GM21723 (cell line): ENCODE results near the gene IQSEC2.

Experiments used
- ATAC-seq: cut with Tn5 transposase; IDR thresholded peaks from one replicate; pipeline ENCODE4 v1.9.1; 2021; ENCODE audit warnings: mild to moderate bottlenecking, moderate library complexity; ENCODE audit not compliant: unreplicated experiment

Gene IQSEC2

DNA sequence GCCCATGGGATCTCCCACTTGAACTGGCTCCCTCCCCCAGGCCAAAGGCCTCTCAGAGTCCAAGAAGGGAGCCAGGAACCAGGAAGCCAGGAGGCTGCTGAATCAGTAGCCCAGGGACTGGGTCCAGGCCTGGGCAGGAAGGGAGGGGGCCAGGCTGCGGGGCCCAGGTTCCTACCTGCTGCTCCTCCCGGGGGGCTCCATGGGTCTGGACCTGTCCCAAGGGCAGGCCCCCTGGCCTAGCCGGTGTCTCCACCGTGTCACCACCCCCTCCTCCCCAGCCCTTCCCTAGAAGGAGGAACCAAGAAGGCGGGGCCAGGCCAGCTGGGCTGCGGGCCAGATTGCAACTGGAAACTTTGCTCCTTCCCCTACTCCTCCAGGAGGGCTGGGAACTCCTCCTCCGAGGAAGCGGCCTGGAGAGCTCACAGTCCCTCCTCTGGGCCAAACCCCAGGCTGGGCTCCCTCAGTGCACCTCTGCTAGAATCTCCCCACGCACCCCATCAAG lies at the start of gene IQSEC2:
IQSEC2 (minus strand) TSS at position 264 of the 502 bp plus-strand sequence.
- ATAC-seq = no peak

DNA sequence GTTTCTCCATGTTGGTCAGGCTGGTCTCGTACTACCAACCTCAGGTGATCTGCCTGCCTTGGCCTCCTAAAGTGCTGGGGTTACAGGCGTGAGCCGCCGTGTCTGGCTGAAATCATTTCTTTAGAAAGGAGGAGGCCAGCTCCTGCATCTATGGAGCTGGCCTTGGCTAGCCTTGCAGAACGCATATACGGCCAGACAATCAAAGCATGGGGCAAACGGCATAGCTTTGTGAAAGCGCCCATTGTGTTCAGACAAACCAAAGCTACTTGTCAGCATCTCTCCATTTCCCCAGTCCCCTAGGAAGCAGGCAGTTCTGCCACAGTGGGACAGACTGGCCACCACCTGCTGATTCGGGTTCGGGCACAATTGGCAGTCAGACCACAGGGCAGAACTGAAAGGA lies 48.9 kb upstream of the IQSEC2 start:
- ATAC-seq = no peak

DNA sequence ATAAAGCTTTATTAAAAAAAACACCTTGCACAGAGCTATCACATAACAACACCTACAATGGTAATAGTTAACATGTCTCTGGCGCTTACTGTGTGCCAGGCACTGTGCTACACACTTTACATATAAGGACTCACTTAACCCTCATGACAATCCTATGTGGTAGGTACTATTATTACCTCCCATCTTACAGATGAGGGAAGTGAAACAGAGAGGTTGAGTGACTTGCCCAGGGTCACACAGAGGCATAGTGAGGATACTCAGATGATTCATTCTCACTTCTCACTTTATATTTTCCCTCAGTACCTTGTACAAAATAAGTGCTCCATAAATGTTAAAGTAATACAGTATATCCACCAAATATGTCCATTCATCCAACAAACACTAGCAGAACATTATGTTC lies 43.4 kb upstream of the IQSEC2 start:
- ATAC-seq = no peak

DNA sequence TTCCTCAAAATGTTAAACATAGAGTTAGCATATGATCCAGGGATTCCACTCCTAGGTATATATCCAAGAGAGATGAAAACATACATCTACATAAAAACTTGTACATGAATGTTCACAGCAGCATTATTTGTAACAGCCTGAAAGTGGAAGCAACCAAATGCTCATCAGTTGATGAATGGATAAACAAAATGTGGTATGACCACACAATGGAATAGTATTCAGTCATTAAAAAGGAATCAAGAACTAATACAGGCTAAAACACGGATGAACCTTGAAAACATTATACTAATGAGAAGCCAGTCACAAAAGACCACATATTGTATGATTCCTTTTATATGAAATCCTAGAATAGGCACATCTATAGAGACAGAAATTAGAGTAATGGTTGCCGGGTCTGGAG lies 42.7 kb upstream of the IQSEC2 start:
- no peak for ATAC-seq

DNA sequence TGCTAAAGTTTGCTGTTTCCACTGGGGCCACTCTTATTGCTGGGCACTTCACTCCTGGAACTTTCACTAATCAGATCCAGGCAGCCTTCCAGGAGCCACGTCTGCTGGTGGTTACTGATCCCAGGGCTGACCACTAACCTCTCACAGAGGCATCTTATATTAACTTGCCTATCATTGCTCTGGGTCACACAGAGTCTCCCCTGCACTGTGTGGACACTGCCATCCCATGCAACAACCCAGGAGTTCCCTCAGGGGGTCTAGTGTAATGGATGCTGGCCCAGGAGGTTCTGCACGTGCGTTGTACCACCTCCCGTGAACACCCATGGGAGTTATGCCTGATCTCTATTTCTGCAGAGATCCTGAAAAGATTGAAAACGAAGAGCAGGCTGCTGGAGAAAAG lies 41.8 kb upstream of the IQSEC2 start:
- no peak for ATAC-seq

DNA sequence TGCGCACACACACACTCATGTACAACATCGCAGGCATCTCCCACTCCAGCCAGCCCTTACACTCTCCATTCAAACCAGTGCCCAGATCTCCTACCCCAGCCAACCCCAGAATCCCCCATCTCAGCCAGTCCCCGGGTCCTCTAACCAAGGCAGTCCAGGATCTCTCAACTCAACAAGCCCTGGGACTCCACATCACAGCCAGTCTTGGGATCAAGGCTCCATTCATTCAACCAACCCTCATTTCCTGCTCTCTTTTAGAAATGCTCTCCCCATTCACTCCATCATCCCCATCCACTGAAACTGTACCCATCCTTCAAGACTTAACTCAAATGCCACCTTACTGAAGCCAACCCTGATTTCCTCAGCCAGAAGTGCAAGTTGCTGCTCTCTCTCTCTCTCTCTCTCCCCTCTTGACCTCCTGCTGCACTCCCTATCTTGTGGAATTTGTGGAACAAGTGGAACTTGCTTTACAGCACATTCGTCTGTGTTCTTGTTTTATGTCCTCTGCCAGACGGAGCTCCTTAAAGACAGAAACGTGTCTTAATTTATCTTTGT lies 40.6 kb upstream of the IQSEC2 start:
- ATAC-seq = no peak

DNA sequence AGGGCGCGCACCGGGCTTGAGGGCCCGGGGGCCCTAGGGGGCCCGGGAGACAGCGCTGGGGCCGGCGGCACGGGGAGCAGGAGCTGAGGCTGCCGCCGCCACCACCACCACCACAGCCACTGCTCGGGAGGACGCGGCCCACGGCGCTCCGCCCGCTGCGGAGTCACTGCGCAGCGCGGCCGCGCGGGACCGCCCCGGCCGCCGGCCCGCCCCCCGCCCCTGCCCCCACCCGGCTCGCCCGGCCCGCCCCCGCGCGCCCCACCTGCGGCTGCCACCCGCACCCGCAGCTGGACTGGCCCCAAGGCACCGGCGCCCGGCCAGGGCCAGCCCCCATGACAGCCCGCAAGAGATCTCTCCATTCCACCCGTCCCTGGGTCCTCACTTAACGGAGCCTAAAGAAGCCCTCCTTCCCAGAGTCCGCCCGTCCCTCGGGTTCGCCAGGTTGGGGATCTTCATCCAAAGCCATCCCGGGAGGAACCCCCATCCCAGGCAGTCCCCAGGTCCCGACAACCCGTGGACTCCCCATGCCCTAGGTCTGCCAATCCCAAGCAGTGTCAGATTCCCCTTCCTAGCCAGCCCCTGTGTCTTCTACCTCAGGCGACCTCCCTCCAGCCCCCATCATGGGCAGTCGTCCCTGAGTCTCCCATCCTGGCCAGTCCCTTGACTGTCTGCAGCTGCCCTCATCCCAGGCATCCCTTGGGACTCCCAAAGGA lies 40.0 kb upstream of the IQSEC2 start:
- ATAC-seq = no peak

DNA sequence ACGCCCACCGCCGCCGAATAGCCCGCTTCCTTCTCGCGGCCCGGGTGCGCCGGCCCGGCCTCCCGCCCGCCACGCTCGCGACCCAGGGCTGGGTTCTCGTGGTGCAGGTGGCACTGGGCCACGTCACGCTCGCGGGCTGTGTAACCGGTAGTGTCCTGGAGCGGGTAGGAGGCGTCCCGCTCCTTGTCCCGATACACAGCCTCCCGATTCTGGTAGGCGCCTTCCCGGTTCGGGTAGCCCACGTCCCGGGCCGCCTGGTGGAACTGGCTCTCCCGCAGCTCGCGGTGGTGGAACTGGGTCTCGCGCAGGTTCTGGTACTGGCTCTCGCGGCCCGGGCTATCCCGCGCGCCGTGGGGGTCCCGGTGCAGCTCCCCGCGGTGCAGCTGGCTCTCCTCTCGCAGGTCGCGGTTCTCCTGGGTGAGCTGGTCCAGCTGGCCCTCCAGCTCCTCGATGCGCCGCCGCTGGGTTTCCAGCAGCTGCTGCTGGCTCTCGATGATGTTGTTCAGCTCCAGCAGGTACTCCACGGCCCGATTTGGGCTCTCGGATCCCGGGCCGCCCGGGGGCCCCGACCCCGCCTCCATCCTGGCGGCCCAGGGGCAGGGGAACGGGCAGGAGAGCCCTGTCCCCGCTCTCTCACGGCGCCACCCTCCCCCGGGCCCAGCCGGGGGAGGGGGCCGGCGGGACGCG lies 39.3 kb upstream of the IQSEC2 start:
- no peak for ATAC-seq

DNA sequence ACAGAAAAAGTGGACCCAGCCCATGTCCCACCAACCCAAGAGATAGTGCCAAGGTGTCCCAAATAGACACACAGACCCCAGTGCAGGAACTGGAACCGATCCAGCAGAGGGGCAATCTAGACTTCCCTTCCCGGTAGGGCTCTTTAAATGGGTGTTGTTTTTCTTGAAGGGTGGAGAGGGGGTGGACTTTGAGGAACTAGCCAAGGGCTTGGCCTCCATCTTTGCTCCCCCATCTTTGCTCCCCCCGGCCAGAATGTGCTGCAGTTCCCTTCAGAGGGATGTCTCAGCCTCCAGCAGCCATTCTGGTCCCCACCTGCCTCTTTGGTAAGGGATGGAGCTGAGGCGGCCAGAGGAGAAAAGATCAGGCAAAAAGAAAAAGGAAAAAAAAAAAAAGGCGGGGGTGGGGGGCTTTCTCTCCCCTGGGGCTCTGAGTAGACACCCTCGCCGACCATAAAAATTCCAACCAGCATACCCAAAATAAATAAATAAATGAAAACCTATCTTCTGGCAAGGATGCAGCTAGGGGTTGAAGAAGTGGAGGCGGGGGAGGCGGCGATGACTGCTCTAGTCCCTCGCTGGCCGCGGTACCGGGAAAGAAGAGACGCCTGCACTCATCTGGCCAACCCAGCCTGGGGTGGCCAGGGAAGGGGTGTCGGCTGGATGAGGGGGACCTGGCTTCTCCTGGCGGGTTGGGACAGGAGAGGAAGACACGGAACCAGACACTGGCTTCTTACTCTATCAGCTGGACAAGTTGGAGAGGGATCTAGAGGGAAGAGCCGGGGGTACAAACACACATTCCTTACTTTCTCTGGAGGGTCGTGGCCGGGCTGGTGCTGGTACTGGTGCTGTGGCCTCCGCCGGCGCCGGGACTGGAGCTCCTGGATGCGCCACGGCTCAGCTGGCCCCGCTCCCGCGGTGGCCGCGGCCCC lies 38.5 kb upstream of the IQSEC2 start:
- no peak for ATAC-seq

DNA sequence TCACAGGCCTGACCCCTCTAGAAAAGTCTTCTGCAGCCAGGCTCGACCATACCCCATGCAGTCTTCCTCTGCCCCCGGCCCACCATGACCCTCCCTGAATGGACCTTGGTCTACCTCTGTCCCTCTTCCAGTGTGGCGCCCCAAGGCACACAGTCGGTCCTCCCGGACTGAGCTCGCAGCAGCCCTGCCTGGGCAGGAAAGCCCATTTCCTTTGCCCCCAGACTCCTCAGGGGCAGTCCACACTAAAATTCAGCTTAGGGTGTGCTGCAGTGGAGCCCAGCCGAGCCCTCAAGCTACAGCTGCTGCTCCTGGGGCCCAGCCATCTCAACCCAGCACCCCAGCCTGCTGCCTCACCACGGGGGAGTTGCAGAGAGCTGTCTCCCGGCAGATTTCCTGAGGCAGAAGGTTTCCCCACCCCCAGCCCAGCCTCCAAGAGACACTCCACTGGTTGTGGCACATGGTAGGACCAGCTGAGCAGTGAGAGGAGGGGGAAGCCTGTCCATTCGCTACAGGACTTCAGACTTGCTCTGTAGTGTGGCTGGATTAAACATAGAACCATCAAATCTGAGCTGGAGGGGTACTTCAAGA lies 37.5 kb upstream of the IQSEC2 start:
- ATAC-seq = no peak

DNA sequence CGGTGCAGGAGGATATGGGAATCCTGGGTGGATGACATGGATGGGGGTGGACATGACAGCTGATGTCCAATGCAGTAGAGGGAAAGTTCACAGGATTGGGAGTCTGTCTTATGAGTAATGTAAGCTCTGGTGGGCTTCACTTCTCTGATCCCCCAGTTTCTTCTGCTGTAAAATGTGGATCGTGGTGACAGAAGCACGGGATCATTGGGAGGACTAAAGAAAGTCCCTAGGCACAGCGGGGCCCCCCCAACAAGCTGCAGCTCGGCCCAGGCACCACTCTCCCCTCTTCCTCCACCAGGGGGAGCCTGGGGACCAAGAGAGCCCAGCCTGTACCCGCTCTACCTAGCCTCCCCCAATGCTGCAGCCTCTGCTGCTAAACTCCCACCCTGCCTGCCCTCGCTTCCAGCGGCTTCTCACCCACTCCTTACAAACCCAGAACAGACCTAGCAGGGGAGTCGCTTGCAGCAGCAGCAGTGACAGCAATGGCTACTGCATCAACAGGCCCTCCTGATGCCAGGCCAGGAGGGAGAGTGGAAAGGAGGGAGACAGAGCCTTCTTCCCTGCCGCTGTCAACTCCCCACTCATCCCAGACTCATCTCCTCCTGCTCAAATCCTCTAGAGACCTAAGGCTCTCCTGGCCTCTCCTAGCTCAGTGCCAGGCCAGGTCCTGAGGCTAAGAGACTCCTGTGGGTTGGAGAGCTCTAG lies 36.1 kb upstream of the IQSEC2 start:
- peak; percentile 74 for ATAC-seq

DNA sequence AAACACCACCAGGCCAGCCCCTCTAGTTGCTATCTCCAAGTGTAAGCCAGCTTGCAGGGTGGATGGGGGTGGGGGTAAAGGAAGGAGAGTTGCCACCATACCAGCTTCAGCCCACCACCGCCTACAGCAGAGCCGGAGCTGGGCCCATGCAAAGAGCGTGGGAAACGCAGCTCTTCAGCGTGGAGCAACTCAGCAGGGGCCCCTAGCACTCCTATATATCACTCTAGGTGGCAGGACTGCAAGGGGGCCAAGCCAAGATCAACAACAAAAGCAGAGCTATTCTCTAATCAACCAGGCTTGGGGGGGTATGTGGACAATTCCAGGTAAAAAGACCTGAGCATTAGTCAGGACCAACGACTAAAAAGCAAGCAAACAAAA lies 35.5 kb upstream of the IQSEC2 start:
- ATAC-seq = no peak

DNA sequence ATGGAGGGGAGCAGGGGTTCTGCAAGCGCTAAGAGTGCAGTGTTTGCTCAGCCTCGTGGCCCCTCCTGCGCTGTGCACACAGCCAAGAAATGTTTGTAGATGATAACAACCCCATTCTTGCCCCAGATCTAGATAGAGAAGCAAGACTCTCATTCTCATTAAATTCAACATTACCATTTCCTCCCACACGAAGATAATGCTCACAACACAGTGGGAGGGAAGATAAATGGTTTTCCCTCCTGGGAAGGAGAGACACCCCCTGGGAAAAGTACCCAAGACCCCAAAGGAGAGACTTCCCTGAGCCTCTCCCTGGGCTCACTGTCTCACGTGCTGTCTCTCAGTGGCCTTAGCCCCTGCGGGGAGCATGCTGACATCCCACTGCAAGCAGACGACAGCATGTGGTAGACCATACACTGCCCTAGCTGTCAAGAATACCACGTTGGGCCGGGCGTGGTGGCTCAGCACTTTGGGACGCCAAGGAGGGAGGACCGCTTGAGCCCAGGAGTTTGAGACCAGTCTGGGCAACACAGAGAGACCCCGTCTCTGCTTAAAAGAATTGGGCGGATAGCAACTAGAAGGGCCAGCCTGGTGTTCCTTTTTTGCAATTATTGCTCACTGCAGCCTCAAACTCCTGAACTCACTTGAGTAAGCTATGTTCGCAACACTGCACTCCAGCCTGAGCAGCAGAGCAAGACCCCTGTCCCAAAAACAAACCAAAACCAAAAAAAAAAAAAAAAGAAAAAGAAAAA lies 34.9 kb upstream of the IQSEC2 start:
- ATAC-seq = no peak

DNA sequence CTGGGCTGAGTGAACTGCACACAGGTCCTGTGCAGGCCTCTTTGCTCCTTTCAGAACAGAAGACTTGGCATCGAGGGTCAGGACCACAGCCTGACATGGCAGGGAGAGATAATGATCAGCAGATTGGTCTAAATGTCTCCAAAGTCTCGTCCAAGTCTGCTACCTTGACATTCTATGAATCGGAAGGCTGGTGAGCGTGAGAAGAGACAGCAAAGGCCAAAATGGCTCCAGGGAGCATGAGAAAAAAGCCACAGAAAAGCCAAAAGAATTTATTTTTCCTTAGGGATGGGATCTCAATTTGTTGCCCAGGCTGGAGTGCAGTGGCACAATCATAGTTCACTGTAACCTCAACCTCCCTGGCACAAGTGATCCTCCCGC lies 32.3 kb upstream of the IQSEC2 start:
- ATAC-seq = no peak

DNA sequence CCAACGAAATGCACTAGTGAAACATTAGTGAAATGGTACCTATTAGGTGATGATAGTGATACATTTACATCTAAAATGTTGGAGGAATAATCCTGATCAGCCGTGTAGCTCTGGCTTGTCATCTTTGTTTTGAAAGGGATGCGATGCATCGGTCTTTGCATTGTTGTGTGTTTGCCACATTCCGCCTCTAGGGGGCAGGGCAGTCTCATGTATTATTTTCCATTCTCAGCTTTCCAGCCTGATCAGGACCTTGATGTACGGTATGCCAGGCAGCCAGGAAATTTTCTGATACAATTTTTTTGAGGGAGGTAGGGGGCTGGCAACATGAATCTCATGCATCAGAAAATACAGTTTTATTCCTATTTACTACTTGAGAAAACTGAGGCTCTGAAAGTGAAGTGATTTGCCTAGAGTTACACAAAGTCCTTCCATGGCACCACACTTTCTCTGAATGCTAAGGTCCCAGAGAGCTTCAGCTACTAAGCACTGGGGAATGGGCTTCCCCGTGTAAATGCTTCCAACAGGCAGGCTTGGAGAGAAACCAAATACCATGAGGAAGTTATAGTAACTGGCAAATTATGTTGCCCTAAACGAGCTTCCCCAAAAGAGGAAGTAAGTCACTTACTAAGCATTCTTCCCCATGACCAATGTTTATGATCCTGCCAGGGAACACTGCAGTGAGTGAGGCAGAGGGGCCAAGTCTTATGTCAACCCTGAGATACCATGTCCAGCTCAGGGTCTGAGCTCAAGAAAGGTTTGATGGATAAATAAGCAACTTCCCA lies 31.8 kb upstream of the IQSEC2 start:
- no peak for ATAC-seq

DNA sequence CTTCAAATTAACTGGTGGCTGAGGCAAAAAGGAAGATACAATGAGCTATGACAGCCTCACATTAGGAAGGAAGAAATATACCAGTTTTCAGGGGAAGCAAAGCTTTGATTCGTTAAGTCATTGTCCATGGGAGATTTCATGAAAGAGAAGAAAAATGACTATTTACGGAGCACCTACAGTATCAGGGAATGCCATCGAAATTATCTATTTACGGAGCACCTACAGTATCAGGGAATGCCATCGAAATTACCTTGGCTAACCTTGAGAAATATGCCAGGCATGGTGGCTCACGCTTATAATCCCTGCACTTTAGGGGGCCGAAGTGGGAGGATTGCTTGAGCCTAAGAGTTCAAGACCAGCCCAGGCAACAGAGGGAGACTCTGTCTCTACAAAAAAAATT lies 28.5 kb upstream of the IQSEC2 start:
- ATAC-seq = no peak

DNA sequence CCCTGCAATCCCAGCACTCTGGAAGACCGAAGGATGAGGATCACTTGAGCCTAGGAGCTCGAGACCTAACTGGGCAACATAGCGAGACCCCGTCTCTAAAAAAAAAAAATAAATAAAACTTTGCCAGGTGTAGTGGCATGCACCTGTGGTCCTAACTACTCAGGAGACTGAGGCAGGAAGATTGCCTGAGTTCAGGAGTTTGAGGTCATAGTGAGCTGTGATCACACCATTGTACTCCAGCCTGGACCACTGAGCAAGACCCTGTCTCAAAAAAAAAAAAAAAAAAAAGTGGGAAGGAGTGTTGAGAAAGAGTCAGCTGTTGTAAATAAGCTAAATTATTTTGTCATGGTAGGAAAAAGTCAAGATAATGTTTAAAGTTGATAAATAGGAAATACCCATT lies 27.5 kb upstream of the IQSEC2 start:
- no peak for ATAC-seq

DNA sequence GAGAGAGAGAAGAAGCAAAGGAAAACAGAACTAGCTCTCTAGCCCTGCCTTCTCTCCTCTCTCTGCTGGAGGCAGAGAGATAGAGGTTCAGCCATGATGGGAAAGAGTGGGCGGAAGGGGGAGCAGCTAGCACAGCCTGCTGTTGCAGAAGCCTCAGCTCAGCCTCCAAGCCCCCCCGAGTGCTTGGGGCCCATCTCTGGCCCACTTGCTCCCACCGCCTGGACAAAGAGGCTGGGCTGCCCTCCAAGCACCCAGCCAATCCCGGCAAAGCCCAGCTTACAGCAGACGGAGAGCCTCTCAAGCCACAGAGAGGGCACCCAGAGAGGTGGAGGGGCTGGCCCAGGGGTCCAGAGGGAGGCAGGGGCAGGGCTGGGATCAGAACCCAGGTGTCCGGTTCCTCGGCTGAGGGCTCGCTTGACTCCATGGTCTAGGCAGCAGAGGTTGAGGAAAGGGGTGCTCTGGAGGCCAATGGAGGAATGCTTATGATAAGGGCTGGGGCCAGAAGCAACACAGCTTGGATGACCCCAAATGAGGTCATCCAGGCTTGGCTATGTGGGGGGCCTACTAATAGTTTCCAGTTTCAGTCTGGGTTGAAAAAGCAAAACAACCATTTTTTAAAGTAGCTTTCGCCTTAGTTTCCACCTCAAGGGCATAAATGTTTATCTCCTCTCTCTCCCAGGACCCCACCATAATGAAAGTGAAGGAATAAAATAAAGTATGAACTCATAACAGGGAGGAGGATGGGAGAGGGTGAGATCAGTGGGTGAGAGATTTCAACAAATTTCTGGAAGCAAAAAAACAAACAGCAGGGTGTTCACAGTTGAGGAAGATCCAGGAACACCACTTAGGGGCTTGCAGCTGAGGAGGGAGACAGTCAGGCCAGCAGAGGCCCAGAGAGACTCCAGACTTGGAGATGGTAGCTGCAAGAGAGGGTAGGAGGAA lies 24.9 kb upstream of the IQSEC2 start:
- ATAC-seq = no peak
